GM12891 (cell line): ENCODE results near the gene ATP5PF.

ENCODE experiments used
- DNase-seq: peaks from one replicate; pipeline ENCODE4 v3.0.0; 2011; ENCODE audit warnings: low spot score; ENCODE audit not compliant: insufficient read length
- FAIRE-seq: peaks from 2 replicates; lab custom pipeline; 2011; peaks lifted over from hg19 to GRCh38; lab: Jason Lieb, UNC
- PAX5 ChIP-seq: IDR thresholded peaks from 2 replicates; pipeline ENCODE4 v1.6.1; 2011; ENCODE audit warnings: low read length, moderate library complexity, mild to moderate bottlenecking; ENCODE audit not compliant: insufficient read depth, severe bottlenecking
- POLR2A ChIP-seq: IDR thresholded peaks from 2 replicates; pipeline ENCODE4 v1.6.1; 2011; ENCODE audit warnings: low read depth, low read length, control low read depth
- POLR2AphosphoS5 ChIP-seq: IDR thresholded peaks from 2 replicates; pipeline ENCODE4 v1.6.1; 2011; ENCODE audit warnings: low read depth, low read length, control low read depth
- POU2F2 ChIP-seq: IDR thresholded peaks from 2 replicates; pipeline ENCODE4 v1.6.1; 2011; ENCODE audit warnings: low read depth, mild to moderate bottlenecking, control low read depth, low read length, moderate library complexity
- SPI1 ChIP-seq: IDR thresholded peaks from 2 replicates; pipeline ENCODE4 v1.6.1; 2011; ENCODE audit warnings: low read depth, low read length, control low read depth
- TAF1 ChIP-seq: IDR thresholded peaks from 2 replicates; pipeline ENCODE4 v1.6.1; 2011; ENCODE audit warnings: low read depth, low read length, control low read depth

Gene ATP5PF

DNA sequence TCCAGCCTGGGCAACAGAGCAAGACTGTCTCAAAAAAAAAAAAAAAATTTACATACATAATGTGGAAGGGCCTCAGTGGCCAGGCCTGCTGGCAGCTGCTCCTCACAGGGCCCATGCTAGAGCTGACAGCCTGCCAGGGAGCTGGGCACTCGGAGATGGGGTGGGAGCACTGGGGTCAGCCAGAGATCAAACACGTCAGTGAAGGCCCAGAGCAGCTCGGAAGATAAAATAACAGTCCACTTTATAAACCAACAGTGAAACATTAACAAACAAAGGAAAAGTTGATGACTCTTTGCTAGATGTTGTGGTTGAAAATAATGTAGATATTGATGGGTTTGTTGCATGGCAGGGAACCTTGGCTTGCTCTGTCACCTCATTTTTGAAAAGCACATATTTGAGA lies 42.7 kb downstream of the ATP5PF start:
- TF ChIP-seq SPI1: no peak
- TF ChIP-seq POLR2A: no peak
- TF ChIP-seq POU2F2: no peak
- no peak for TF ChIP-seq POLR2AphosphoS5
- no peak for TF ChIP-seq PAX5
- TF ChIP-seq TAF1: no peak
- no peak for FAIRE-seq
- no peak for DNase-seq

GRCh38 chr21:25689226-25689625 lies 45.5 kb downstream of the ATP5PF start:
- no peak for DNase-seq
- no peak for FAIRE-seq
- TF ChIP-seq POLR2A: no peak

DNA sequence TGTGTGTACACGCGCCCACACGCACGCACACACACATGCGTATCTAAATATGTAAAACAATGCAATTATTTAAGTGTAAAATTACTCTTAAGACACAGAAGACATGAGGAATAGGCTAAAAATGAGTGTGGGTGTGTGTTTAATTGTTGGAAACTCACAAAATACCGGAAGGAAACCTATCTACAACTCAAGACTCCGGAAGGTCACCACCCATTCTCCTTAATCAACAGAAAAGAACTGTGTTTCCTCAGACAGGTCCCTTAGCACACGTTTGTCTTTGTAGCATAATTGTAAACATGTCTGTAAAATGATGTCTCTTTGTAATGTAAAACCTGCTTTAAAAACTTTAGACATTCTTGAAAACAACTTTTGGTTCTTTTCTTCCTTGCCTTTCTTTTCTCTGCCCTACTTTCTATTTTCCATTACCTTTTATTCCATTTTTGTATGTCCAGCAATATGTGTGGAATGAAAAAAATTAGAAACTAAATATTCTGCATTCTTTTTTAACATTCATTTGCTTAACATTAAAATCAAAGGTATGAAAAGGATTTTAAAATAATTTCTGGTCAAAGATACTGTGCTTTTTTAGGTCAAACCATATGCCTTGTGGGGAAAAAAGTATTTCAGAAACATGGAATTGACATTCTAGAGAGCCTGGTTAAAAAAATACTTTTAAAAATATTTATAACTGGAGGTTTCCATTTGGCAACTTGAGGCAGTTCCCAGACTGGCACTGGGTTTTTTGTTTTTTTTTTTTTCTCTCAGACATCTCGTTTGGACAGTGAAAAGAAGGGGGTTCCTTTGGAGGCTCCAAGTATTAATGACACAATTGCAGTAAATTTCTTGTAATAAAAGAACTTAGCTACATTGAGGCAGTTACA lies 46.2 kb downstream of the ATP5PF start:
- no peak for TF ChIP-seq SPI1
- no peak for TF ChIP-seq POLR2AphosphoS5
- no peak for TF ChIP-seq TAF1
- no peak for TF ChIP-seq POLR2A
- TF ChIP-seq PAX5: no peak
- no peak for TF ChIP-seq POU2F2
- DNase-seq (no peak), FAIRE-seq (no peak)

- TF ChIP-seq PAX5: no peak
- TF ChIP-seq POLR2A: no peak
- no peak for TF ChIP-seq TAF1
- no peak for TF ChIP-seq SPI1
- no peak for TF ChIP-seq POU2F2
- no peak for TF ChIP-seq POLR2AphosphoS5
- no peak for FAIRE-seq
- DNase-seq: no peak
These were observed 46.9 kb downstream of the ATP5PF start for GRCh38 chr21:25687787-25688186.

GRCh38 chr21:25682382-25682781 lies 52.3 kb downstream of the ATP5PF start:
- DNase-seq: no peak
- no peak for FAIRE-seq
- TF ChIP-seq SPI1 (no peak), TAF1 (no peak), POLR2AphosphoS5 (no peak), POU2F2 (no peak)

DNA sequence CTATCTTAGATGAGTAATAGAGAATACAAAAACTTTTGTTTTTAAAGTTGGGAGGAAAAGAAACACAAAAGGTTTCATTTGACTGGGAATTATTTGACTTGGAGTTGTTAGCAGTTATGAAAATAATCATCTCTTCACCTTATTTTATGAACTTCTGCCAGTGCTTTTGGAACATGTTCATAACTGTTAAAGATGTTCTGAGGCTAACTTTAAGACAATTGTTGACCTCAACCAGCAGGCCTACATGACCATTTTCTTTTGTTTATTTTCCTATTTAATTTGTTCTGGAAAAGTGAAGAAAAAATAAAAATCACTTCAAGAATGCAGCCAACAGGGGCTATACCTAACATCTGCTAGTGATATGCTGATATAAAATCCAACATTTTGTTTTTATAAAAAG lies 58.3 kb downstream of the ATP5PF start:
- TF ChIP-seq POLR2AphosphoS5 (no peak), TAF1 (no peak), SPI1 (no peak), POLR2A (no peak), POU2F2 (no peak)
- no peak for FAIRE-seq

More for the DNA sequence above, 58.3 kb downstream of the ATP5PF start:
- DNase-seq: no peak
